SKM-1 (cell line): Measurements from ENCODE around the gene ST3GAL6.

ENCODE experiments used
- DNase-seq: peaks from one replicate; lab custom pipeline; 2025; ENCODE audit not compliant: unreplicated experiment; lab: John Stamatoyannopoulos, UW

ST3GAL6 gene

DNA sequence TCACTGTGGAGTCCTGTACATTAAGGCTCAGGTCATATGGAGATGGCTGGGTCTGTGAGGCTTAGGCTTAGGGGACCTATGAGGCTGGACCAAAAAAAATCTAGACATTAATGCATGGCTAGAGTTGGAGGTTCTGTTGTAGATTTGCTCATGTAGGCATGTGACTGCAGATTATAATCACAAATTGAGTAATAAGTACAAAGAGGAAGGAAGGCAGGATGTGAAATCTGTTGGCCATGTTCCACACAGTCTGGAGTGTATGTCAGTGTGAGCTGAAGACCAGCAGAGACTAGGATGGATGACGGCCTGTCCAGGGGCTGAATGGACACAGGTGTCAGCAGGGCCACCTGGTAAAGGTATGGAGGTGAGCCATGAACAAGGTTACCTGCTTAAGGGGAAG lies at the start of gene ST3GAL6:
Gene ST3GAL6 (plus strand): TSS at position 265 of the 400 bp plus-strand sequence. CDS start 5,101 bp downstream, outside the sequence.
- DNase-seq: peak; percentile 76

GRCh38 chr3:98713984-98714383 lies 49.2 kb upstream of the ST3GAL6 start:
- no peak for DNase-seq

GRCh38 chr3:98717584-98717983 lies 45.6 kb upstream of the ST3GAL6 start:
- DNase-seq: no peak

DNA sequence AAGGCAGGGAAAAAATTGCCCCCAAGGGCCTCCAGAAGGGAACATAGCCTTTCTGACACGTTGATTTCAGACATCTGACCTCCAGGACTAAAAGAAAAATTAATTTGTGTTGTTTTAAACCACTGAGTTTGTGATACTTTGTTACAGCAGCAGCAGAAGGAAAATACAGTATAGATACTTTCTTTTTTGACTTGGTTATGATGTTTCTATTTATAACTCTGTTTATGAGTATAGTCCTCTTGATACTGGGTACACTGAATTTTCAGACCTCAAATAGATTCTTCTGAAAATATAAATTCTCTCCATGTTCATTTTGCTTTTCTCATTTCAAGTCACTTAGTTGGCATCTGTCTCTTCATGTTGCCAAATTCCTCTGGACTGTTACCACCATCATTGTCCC lies 44.4 kb upstream of the ST3GAL6 start:
- no peak for DNase-seq

- DNase-seq: no peak
Observed at GRCh38 chr3:98721776-98722175, 41.4 kb upstream of the ST3GAL6 start.

DNA sequence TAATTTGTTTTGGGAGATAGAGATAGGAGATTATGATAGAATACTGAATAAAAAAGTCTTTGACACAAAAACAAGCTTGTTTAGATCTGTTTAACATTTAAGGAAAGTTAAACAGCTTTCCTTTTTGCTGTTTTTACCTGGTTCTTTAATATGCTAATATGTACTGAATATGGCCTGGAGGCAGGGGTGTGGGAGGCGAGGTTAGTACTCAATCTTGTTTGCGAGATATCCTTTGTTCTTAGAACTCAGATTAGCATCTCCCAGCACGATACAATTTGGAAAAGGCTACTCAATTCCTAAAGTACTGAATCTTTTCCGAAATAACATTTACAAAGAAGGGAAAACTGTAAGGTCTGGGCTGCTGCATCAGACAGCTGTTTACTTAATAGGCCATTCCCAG lies 40.8 kb upstream of the ST3GAL6 start:
- DNase-seq: no peak

- DNase-seq: no peak
Observed at GRCh38 chr3:98725352-98725751, 37.8 kb upstream of the ST3GAL6 start.

GRCh38 chr3:98726084-98726483 lies 37.1 kb upstream of the ST3GAL6 start:
- DNase-seq: no peak

DNA sequence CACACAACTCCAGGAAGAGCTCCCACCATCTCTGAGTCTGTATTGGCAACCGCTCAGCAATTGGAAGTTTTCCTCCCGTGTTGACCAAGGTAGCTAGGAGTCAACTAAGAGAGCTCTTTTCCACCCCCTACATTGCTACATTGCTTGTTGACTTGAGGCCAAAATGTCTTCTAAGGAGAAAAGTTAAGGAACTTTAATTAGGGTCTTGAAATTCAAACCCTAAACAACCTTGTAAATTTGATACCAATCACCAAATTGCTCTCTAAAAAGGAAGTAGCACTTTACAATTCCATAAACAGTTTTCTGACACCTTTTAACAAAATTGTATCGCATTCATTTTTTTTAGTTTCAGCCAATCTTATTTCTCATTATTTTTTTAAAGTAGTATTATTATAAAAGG lies 35.5 kb upstream of the ST3GAL6 start:
- no peak for DNase-seq

DNA sequence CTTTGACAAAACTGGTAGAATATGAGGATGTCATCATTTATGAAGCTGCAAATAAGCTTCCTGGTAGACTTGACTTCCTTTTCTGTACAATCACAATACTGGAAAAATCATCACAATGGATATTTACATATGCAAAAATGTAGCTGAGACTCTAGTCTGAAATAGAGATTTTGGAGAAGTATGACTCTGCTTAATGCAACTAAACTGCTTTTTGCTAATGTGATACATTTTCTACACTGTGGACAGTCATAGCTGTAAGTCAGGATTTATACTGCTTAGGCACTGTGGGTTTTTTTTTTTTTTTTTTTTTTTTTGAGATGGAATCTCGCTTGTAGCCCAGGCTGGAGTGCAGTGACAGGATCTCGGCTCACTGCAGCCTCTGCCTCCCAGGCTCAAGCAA lies 34.5 kb upstream of the ST3GAL6 start:
- DNase-seq: no peak

GRCh38 chr3:98730338-98730737 lies 32.8 kb upstream of the ST3GAL6 start:
- DNase-seq: no peak

DNA sequence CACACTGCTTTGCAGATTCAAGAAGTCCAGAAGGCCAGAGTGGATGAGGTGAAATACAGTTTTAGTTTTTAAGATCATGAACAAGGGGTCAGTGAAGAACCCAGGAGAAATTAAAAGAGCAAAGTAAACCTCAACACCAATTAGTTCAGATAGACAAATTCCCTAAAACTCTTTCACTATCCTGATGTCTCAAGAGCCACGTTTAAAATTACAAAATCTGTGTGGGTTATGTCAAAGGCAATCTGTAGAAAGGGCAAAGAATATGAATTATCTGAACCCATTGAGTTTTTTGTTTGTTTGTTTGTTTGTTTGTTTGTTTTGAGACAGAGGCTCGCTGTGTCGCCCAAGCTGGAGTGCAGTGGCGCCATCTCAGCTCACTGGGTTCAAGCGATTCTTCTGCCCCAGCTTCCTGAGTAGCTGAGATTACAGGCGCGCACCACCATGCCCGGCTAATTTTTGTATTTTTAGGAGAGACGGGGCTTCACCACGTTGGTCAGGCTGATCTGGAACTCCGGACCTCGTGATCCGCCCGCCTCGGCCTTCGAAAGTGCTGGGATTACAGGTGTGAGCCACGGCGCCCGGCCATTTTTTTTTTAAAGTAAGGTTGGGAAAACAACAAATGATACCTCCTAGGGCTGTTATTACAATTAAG lies 32.1 kb upstream of the ST3GAL6 start:
- DNase-seq: no peak

DNA sequence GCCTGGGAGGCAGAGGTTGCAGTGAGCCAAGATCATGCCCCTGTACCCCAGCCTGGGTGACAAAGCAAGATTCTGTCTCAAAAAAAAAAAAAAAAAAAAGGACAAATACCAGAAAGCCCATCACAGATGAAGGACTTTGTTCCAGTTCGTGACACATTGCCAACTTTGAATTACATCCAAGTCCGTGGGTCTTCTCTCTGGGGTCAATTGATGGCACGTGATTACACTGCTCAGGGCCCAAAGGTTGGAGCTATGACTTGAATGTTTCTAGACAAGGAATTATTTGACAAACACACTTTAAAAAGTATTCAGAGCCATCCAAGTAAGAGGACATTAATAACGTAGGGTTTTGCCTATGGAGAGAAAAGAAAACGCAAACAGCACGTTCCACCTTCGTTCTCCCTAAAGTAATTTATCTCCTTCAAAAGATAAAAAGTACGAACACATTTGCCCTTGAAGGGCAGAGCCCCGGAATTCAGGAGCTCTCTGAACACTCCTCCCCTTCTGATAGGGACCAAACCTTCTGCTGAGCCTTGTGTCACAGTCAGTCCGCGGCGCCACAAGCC lies 31.3 kb upstream of the ST3GAL6 start:
- peak; percentile 28 for DNase-seq

DNA sequence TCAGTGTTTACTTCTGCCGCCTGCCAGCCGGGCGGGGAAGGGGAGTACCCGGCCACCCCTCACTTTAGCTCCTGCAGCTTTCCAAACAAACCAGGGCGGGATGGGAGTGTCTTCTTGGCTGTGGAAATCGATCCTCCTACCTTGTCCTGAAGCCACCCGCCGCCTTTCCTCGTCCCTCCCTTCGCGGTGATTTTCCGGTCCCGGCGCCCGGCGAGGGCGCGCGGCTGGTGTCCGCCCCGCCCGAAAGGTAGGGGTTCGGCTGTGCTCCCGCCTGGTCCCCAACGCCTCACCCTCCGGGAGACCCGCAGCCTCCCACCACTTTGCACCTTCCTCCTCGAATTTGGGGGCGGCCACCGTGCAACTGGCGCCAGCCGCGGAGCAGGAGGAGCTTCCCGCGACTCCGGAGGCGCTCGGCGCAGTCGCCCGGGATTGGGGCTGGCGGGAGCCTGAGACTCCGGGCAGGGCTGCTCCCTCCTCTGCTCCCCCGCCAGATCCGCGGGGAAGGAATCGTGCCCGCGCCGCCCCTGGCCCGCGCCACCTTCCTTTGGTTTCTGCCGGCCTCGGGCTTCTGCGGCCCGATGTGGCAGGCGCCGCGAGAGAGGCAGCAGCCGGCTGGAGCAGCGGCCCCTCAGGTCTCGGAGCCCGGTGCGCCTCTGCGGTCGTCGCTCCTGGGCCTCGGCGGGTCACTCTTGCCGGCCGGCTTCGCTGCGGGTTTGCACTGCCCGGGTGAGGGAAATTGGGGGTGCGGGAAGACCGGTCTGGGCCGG lies 30.7 kb upstream of the ST3GAL6 start:
- DNase-seq: no peak

- no peak for DNase-seq
Observed at GRCh38 chr3:98733053-98733811, 29.9 kb upstream of the ST3GAL6 start.

DNA sequence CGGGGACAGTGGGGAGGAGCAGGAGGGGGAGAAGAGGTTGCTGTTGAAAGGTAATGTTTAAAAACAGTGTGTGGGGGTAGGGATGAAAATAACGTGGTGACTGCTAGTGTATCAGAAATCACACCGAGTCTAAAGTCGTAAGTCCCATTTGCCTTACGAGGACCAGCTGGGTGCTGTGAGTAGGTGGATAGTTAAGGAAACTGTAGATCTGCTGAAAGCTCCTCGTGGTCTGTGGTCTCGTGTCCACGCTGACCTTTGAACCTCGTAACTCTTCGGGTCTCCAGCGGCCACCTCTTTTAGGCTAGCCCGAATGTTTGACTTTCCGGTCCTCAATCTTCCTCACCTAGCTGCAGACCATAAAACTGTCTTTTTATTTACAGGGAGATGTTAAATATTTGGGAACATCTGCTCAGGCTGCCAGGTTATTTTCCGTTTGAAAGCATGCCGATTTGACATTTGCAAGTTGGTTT lies 29.3 kb upstream of the ST3GAL6 start:
- DNase-seq: no peak

GRCh38 chr3:98734306-98734705 lies 28.8 kb upstream of the ST3GAL6 start:
- no peak for DNase-seq

- no peak for DNase-seq
Observed at GRCh38 chr3:98734735-98735134, 28.4 kb upstream of the ST3GAL6 start.

DNA sequence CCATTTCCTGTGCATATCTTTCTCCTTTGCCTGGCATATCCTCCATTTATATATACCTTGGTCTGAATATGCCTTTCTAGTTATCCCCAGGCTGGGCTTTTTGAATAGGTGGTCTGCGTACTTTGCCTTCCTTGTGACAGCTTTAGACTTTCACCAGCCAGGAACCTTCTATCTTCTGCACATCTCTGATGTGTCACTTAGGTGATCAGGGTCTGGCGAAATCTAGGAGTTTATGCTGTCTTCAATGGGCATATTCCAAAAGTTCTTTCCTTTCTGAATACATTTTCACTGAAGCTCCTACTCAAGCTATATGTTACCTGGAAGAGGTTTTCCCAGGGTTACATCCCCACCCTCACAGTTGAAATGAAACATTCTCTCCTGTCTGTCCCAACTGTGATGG lies 27.8 kb upstream of the ST3GAL6 start:
- DNase-seq: no peak

GRCh38 chr3:98735761-98736269 lies 27.3 kb upstream of the ST3GAL6 start:
- DNase-seq: no peak

GRCh38 chr3:98737301-98737700 lies 25.8 kb upstream of the ST3GAL6 start:
- no peak for DNase-seq
